ENCODE measurements around the gene DACH2.

The DACH2 gene

DNA sequence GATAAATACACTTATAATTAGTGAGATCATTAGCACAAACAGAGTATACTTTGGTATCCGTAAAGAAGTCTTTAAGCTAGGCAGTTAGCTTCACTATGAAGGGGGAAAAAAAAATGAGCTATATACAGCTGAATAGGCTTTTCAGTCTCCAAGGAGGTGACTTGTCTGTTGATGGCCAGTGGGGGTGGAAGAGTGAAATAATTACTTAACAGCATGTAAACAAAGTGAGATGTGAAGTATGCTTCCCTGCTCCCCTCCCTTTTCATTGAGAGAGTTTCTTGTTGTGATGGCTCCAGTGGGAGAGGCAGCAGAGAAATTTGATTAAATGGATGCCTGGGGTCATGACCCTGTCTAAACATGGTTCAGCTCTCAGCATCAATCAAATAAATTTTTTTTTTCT is 180.9 kb downstream of the DACH2 start:
- DNase-seq, result no peak

DNA sequence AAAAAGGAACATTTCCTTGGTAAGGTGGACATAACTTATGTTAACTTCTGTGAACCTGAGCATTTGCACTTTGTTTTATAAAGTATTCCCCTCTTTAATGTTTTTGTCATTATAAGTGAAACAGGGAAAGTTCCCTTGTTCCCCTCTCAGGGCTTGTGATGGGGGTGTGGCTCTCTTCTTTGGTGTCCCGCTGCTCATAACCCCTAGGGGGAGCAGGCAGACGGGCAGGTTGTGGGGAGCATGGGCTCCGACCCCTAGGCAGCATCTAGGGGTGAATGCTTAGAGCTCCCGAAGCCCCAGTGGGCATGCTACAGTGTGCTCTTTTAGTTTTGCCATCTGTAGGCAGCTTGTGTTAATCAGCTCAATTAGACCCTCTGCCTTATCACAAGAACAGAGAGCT is 200.4 kb downstream of the DACH2 start:
- DNase-seq, result no peak

GRCh38 chrX:86349115-86349514 is 200.9 kb downstream of the DACH2 start:
- no peak for DNase-seq

DNA sequence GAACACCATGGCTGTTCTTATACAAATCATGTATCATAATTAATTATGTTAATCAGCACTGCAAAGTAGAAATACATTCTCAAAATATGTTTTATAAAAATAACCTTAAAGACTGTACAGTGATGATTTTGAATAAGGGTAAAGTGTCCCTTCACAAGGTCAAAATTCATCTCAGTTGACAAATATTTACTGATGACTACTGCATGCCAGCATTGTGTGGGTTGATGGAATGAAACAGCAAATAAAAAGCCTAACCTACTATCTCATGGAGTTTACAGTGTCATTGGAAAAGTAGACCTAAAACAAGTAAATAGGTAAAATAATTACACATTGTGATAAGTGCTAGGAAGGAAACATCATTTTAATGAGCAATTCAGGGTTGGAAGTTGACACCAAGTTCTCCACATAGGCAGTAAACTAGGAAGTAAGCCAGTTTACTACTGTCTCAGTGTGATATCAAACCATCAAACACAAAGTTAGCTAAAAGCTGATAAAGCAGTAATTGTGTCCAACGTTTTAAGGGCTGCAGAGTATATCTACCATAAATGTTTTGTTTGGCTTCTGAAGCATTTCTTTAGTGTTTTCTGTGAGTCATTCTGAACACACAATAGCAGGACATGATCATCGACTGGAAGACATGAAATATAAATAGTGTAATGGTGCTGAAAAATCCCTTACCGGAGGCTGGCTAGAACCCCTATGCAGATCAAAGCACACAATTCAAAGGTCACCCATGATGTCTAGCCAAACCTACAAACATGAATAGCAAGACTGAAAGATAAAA is 221.8 kb downstream of the DACH2 start:
- no peak for DNase-seq

- DNase-seq, result no peak
These were observed 222.7 kb downstream of the DACH2 start for GRCh38 chrX:86370927-86371326.

DNA sequence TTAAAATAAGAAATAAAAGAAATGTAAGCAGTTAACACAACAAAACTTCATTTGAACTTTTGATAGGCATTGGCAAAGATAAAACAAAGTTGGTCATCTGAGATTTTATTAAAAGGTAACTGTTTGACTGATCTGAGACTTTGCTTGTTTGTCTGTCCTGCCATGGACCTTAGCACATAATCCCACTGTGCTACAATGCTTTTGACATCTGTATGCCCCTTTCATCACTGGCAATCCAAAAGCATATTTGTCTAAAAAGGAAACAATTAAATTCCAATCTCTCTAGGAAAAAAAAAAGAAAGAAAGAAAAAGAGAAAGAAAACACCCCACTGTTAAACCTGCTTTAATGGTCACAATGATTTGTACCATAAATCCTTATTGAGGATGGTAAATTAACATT is 231.0 kb downstream of the DACH2 start:
- no peak for DNase-seq

GRCh38 chrX:86383681-86384540 is 235.7 kb downstream of the DACH2 start:
- DNase-seq, result no peak

GRCh38 chrX:86407371-86407770 is 259.1 kb downstream of the DACH2 start:
- no peak for DNase-seq

DNA sequence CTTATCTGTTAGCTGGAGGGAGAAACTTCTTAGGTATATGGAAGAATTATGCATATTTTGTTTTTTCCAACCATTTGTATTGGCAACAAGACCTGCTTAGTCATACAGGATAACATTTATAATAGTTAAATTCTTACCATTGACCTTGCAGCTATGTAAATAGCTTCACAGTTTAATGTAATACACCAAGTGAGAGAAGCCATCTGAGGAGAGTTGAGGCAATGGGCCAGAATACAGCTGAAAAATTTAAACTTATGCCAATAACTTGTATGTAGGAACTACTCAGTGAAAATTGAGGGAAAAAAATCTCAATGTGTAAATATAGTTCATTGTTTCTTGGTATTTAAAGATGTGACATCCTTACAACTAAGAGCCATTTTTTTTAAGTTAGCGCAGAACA is 273.5 kb downstream of the DACH2 start:
- no peak for DNase-seq

- no peak for DNase-seq
These were observed 287.9 kb downstream of the DACH2 start for GRCh38 chrX:86436116-86436515.

DNA sequence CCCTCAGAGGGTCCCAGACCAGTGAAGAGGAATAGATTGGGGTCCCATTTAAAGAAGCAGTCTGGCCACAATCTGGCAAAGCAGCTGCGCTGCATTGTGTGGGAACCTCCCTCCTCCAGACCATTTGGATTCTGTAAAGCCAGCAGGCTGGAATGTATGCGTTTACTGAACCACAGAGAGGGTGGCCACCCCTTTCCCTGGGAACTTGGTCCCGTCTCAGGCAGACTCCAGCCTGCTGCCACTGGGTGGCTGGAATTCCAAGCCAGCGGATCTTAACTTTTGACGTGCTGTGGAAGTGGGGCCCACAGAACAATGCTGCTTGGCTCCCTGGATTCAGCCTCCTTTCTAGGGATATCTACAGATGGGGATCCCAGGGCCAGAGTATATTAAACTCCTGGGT is 307.2 kb downstream of the DACH2 start:
- no peak for DNase-seq

DNA sequence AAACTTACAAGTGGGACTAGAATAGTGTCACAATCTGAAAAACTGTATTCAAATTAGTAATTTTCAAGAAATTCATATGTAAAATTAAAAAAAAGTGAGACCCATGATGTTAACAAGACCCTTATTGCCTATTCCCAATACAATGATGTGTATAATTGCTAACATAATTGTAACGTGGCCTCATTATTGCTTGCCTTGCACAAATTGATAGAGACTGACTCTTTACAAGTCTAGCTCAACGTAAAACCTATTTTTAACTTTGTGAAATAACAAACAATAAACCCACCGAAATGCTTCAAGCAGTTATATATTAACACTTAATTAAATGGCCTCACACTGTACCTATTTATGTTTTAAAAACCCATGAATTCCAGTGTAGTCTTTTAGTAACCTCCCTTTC is 312.5 kb downstream of the DACH2 start:
- DNase-seq, result no peak

GRCh38 chrX:86504297-86504696 is 356.0 kb downstream of the DACH2 start:
- DNase-seq, result no peak

DNA sequence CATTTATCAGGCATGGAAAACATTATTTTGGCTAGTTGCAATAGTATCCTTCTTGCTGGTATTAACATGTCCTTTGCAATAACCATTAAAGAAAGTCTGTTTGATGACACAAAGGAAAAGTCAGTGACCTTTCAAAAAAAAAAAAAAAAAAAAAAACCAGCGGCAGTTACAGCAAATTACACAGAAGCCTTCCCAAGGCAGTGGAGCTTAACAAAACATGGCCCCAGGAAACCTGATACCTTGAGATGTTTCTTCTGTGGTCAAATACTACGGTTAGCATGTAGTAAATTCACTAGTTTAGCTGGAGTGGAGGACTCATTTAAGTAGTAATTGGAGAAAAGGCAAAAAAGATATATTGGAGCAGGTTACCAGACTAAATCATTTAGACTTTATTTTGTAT is 359.1 kb downstream of the DACH2 start:
- DNase-seq, result no peak

- DNase-seq, result no peak
These were observed 431.5 kb downstream of the DACH2 start for GRCh38 chrX:86579777-86580176.

GRCh38 chrX:86604607-86605006 is 456.4 kb downstream of the DACH2 start:
- DNase-seq, result no peak

DNA sequence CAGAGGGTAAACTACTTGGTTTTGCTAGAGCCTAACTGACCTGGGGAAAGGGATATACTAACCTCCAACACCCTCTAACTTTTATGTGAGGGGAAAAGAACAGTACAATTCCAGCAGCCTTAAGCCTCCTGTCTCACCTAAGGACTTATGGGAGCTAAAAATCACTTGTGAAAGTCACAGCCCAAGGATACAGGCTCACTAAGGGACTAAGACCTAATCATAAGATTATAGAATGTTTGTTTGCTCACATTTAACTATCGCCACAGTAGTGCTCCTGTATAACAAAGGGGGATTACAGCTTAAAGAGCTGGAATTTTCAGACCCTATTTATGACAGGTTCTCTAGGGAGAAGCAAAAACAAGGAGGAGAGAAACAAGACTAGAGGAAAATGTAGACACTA is 548.7 kb downstream of the DACH2 start:
- DNase-seq, result no peak

GRCh38 chrX:86711531-86712180 is 563.4 kb downstream of the DACH2 start:
- no peak for DNase-seq

- DNase-seq, result no peak
These were observed 566.2 kb downstream of the DACH2 start for GRCh38 chrX:86714441-86714840.

DNA sequence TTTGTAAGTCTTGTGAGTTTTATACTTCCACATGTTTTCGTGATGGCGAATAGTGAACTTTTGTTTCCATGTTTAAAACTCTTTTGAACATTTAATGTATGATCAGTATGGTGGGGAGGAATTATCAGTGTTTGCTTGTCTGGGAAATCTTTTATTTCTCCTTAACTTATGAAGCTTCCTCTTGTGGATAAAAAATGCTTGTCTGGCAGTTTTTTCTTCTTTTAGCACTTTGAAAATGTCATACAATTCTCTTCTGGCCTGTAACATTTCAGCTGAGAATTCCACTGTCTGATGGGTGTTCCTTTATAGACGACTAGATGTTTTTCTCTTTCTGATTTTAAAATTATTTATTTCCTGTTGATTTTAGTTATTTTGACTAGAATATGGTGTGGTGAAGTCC is 576.0 kb downstream of the DACH2 start:
- no peak for DNase-seq

DNA sequence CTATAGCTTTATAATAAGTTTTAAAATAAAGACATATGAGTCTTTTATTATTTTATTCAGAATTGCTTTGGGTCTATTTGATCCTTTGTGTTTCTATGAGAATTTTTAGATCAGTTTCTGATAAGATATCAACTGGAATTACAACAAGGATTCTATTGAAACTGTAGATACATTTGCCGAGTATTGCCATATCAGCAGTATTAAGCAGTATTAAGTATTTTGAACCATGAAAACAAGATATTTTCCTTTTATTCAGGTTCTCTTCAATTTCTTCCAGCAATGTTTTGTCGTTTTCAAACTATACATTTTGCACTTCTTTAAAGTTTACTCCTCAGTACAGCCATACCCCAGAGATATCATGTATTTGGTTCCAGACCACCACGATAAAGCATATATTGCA is 598.8 kb downstream of the DACH2 start:
- DNase-seq, result no peak

- DNase-seq, result no peak
These were observed 657.0 kb downstream of the DACH2 start for GRCh38 chrX:86805241-86805640.

DNA sequence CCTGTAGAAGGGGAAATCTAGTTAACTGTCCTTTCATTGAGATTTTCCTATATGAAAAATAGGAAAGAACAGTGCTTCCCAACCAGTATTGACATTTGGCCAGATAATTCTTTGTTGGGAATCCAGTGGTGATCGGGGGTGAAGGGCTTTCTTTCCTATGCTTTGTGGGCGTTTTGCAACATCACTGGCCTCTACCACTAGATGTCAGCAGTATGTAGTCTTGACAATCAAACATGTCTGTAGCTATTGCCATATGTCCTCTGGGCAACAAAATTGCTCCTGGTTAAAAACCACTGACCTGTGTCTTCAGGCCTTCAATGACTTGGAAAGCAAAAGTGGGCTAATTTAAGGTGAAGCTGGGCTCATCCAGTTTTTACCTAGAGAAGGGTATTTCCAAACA is 658.5 kb downstream of the DACH2 start:
- DNase-seq, result no peak

DNA sequence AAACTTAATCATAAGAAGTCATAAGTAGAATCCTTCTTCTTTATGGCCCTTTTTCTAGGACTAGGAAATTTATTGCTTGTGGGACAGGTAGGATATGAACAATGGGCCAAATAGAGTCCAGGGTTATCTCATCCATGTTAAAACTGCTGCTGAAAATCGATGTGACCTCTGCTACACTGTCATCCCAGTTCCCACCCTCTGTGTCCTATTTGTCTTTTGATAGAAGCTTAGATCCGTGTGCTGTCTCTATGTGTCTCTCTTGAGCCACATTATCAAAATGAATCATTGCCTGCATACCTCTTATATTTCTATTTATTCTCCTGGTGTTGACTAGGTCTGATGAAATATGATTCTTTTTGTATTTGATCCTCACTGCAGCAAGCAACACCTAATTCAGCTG is 661.4 kb downstream of the DACH2 start:
- no peak for DNase-seq

Measured in fibroblast of skin of right quadriceps (primary cell).